Measurements from ENCODE around the gene AARS2.

The AARS2 gene

DNA sequence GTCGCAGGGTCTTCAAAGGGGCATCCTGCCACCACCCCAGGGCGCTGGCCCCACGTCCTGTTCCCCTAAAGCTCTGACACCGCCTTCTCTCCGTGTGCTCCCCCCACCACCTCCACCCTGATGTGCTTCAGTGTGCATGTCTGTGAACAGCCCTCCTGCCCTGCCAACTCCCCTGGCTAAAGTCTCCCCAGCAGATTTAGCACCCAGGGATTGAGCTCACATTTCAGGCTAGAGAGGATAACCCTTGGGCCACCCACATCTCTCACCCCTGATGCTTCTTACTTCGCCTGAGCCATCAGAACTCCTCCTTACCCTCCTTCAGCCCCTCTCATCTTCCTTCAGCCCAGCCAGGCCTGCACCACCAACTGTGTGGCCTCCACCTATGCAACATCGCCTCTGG, 35.4 kb downstream of the AARS2 start:
- Mint-ChIP-seq H3K4me1 (no peaks in the 10 kb centered on the region), H3K27me3 (peaks cover 63% of the 10 kb centered on the region), H3K27ac (no peak overlapping the region), H3K9me3 (no peaks in the 10 kb centered on the region), H3K4me3 (no peak overlapping the region)
- DNase-seq (no peak), ATAC-seq (no peak)

DNA sequence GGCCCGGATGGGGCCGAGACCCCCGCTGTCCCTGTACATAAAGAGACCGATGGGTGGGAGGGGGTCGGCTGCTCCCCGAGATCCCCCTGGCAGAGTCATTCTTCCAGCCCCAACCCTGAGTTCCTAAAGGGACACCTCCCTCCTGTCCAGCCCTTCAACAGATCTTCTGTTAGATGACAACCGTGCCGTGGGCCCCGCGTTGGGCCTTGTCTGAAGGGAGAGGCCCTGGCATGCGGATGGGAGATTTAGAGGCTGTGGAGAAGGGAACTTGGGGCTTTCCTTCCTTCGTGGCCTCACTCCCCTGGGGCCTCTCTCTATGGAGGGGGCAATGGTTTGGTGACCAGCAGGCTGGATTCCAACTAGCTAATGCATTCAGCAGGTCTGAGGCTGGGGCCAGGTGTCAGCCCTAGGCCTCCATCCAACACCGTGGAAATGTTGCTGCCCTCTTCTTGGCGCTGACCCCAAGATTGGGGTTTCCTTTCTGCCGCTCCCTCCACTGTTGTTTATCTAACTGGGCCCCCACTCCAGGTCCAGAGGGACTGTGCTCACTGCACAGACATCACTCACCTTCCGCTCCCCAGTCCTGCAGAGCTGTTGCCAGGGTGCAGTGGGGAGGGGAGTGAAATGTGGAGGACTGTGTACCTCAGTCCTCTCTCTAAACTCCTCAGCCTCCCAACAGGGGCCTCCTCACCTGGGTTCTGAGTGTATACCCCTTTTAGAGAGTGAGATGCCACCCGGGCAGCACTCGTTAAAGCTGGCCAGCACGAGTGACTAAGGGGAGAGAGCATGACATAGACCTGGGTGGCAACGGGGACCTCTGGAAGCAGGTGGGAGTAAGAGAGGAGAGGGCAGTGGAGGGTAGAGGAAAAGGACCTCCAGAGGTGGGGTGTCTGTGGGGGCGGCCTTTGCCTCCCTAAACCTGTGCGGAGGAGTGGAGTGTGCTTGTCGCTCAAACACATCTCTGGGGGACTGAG, 36.2 kb downstream of the AARS2 start:
- no peaks in the 10 kb centered on the region for H3K4me1 Mint-ChIP-seq
- H3K9me3 Mint-ChIP-seq: no peaks in the 10 kb centered on the region
- peaks cover 71% of the 10 kb centered on the region for H3K27me3 Mint-ChIP-seq
- peak overlapping the region; percentile 24 to 34 for H3K4me3 Mint-ChIP-seq
- H3K27ac Mint-ChIP-seq: no peak overlapping the region
- DNase-seq (no peak), ATAC-seq (no peak)

DNA sequence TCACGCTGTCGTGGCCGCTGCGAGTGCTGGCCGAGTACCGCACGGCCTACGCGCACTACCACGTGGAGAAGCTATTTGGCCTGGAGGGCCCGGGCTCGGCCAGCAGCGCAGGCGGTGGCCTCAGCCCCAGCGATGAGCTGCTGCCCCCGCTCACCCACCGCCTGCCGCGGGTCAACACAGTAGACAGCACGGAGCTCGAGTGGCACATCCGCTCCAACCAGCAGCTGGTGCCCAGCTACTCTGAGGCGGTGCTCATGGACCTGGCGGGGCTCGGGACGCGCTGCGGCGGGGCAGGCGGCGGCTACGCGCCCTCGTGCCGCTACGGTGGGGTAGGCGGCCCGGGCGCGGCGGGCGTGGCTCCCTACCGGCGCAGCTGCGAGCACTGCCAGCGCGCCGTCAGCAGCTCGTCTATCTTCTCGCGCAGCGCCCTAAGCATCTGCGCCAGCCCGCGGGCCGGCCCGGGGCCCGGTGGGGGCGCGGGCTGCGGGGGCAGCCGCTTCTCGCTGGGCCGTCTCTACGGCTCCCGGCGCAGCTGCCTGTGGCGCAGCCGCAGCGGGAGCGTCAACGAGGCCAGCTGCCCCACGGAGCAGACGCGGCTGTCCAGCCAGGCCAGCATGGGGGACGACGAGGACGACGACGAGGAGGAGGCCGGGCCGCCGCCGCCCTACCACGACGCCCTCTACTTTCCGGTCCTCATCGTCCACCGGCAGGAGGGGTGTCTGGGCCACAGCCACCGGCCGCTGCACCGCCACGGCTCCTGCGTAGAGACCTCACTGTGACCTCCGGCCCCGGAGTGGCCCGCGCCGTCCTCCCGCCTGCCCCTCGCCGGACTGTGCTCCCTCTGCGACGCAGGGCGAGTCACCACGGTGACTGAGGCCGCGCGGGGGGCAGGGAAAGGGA, 37.1 kb downstream of the AARS2 start:
- ATAC-seq (peak; percentile 52), DNase-seq (no peak)
- peaks cover 81% of the 10 kb centered on the region for H3K27me3 Mint-ChIP-seq
- no peak overlapping the region for H3K27ac Mint-ChIP-seq
- no peaks in the 10 kb centered on the region for H3K9me3 Mint-ChIP-seq
- H3K4me1 Mint-ChIP-seq: peaks cover 6% of the 10 kb centered on the region
- H3K4me3 Mint-ChIP-seq: peak overlapping the region; percentile 18 to 48

DNA sequence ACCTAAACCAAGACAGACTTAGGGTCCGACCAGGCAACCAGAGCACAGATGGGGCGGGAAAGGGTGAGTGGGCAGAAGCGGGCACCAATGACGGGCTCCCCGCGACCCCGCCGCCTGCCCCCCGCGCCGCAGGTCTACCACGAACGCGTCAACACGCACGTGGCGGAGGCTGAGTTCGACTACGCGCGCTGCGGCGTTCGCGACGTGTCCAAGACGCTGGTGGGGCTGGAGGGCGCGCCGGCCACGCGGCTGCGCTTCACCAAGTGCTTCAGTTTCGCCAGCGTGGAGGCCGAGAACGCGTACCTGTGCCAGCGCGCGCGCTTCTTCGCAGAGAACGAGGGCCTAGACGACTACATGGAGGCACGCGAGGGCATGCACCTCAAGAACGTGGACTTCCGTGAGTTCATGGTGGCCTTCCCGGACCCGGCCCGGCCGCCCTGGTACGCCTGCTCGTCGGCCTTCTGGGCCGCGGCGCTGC, 37.8 kb downstream of the AARS2 start:
- DNase-seq (no peak), ATAC-seq (no peak)
- no peaks in the 10 kb centered on the region for H3K9me3 Mint-ChIP-seq
- H3K27ac Mint-ChIP-seq: no peak overlapping the region
- peak overlapping the region; percentile 18 to 48 for H3K4me3 Mint-ChIP-seq
- peaks cover 8% of the 10 kb centered on the region for H3K4me1 Mint-ChIP-seq
- peaks cover 79% of the 10 kb centered on the region for H3K27me3 Mint-ChIP-seq

DNA sequence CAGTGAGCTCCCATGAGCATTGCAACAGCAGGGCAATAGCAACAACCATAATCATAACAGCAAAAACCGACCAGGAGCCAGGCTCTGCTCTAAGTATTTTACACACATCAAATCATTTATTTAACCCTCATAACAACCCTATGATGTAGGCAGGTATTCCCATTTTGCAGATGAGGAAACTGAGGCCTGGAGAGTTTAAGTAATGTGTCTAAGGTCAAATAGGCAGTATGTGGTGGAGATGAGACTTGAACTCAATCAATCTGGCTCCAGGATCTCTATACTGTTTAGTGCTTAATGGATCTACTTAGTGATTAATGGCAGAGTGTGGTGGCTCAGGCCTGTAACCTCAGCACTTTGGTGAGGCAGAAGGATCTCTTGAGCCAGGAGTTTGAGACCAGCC, 39.5 kb downstream of the AARS2 start:
- peaks cover 19% of the 10 kb centered on the region for H3K4me1 Mint-ChIP-seq
- no peaks in the 10 kb centered on the region for H3K9me3 Mint-ChIP-seq
- no peak overlapping the region for H3K27ac Mint-ChIP-seq
- DNase-seq: no peak
- H3K27me3 Mint-ChIP-seq: peaks cover 83% of the 10 kb centered on the region
- no peak for ATAC-seq
- no peak overlapping the region for H3K4me3 Mint-ChIP-seq

DNA sequence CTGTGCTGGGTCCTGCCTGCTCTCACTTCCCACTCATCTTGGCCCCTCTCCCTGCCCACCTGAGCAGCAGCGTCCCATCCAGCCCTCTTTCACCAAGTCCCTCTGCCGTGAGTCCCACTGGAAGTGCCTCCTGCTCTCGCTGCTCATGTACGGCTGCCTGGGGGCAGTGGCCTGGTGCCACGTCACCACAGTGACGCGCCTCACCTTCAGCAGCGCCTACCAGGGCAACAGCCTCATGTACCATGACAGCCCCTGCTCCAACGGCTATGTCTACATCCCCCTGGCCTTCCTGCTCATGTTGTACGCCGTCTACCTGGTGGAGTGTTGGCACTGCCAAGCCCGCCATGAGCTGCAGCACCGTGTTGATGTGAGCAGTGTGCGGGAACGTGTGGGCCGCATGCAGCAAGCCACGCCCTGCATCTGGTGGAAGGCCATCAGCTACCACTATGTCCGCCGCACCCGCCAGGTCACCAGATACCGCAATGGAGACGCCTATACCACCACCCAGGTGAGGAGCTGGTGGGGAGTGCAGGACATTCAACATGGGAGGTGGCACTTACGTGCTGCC, 40.1 kb downstream of the AARS2 start:
- H3K4me1 Mint-ChIP-seq: peaks cover 24% of the 10 kb centered on the region

DNA sequence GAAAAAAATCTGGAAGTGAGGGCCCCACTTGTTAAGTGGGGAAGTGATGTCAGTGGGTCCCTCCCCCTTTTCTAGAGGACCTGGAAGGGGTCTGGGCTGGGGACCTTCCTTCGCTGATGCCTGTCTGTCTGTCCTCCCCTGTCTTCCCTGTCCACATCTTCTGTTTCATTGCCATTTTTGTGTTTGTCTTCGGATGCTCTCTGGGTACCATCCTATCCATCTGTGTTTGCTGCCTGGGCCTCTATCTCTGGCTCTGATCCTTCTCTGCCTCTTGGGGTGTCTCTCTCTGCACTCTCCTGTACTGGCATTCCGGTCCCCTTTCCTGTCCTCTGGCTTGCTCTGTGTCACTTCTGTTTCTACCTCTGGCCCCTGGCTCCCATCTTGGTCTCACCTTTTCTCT, 40.6 kb downstream of the AARS2 start:
- no peak overlapping the region for H3K4me3 Mint-ChIP-seq
- H3K27me3 Mint-ChIP-seq: peaks cover 75% of the 10 kb centered on the region
- DNase-seq (no peak), ATAC-seq (no peak)
- no peaks in the 10 kb centered on the region for H3K9me3 Mint-ChIP-seq
- H3K4me1 Mint-ChIP-seq: peaks cover 29% of the 10 kb centered on the region
- no peak overlapping the region for H3K27ac Mint-ChIP-seq

More for the DNA sequence above, 40.1 kb downstream of the AARS2 start:
- Mint-ChIP-seq H3K27me3 (peaks cover 80% of the 10 kb centered on the region), H3K9me3 (no peaks in the 10 kb centered on the region), H3K4me3 (no peak overlapping the region), H3K27ac (no peak overlapping the region)
- DNase-seq: no peak
- no peak for ATAC-seq

DNA sequence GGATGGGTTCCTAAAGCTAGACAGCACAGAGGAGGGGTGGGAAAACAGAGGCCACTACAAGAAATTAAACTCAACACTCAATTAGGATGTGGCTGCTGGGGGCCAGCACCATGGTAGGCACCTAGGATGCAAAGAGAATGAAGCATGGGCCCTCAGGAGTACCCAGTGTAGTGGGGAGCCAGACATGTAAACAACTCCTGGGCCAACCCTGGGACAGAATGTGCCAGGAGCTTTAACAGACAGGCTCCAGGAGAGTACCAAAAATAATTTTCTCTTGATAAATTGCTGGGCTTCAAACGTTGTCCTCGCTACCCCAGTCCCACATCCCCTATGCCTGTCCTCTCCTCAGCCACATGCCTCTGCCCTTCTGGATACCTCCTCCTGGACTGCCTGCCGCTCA, 41.2 kb downstream of the AARS2 start:
- DNase-seq: no peak
- Mint-ChIP-seq H3K4me1 (peaks cover 32% of the 10 kb centered on the region), H3K9me3 (no peaks in the 10 kb centered on the region), H3K27ac (no peak overlapping the region), H3K4me3 (no peak overlapping the region), H3K27me3 (peaks cover 73% of the 10 kb centered on the region)
- ATAC-seq: no peak

DNA sequence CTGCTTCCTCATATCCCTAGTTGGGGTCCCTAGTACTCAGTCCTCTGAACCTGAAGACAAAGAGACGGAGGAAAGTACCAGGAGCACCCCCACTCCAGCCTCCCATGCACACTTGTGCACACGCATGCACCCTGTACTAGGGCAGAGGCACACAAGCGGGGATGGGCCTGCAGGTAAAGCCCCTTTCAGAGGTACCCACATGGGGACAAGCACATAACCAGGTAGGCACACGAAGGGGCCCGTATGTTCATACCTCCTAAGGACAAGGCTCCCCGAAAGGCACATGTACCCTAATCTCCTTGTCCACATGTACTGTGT, 41.8 kb downstream of the AARS2 start:
- no peak for DNase-seq
- H3K4me3 Mint-ChIP-seq: peak overlapping the region; percentile 38 to 70
- no peaks in the 10 kb centered on the region for H3K9me3 Mint-ChIP-seq
- no peak overlapping the region for H3K27ac Mint-ChIP-seq
- peaks cover 71% of the 10 kb centered on the region for H3K27me3 Mint-ChIP-seq
- ATAC-seq: no peak
- H3K4me1 Mint-ChIP-seq: peaks cover 38% of the 10 kb centered on the region

DNA sequence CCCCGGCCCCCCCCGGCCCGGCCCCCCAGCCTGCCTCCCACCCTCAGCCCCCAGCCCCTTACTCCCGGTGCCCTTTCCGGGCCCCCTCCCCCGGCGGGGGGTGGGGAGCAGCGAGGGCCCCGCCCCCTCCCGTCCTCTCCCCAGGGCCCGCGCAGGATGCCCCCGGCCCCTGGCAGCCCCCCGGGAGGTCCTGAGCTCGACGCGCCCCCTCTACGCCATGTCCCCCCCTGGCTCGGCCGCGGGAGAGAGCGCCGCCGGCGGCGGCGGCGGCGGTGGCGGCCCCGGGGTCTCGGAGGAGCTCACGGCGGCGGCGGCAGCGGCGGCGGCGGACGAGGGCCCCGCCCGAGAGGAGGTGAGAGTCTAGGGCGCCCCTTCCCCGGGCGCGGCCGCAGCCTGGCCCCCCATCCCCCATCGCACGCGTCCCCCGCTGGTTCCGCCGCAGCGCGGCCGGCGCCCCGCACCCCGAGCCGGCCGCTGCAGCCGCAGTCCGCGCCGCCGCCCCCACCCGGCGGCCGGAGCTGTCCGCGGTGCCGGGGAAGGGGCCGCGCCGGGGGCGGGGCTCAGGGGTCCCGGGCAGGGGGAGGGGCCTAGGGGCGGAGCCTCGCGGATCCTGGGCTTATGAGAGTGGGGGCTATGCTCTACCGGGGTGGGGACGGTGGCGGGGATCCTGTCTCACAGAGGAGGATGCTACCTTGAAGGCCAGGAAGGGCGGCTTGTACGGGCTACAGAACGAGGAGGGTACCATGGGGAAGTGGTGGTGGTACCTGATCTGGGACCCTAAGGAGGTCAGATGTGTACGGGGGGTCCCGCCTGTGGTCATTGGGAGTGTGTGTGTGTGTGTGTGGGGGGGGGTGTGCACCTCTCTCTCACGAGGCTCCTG, 42.4 kb downstream of the AARS2 start:
- Mint-ChIP-seq H3K4me1 (peaks cover 44% of the 10 kb centered on the region), H3K4me3 (peak overlapping the region; percentile 38 to 70), H3K27ac (no peak overlapping the region), H3K9me3 (no peaks in the 10 kb centered on the region), H3K27me3 (peaks cover 71% of the 10 kb centered on the region)
- peak; percentile 24 for ATAC-seq
- DNase-seq: no peak

DNA sequence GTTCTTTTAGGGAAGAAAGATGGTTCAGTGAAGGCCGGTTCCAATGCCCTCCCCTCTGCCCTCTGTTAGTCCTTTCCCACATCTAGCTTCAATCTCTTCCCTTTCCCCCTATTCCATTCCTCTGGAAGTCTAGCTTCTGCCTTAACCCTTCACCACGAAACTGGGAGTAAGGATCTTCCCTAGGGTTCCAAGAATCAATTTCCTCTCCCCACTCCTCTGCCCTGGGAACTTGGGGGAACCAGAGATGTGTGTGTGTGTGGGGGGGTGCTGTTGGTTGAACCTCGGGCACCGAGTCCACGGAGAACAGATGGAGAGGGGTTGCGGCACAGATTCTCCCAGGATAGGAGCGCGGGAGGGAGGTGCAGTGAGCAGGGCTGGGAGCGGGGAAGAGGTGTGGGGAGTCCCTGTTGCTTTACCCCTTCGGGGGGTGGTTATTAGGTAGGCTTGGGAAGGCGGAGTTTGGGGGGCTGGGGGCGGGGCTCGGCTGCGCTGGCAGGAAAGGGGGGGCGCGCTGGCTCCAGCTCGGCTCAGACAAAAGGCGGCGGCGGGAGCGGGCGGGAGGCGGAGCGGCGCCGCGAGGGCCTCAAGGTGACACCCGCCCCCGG, 43.1 kb downstream of the AARS2 start, which contains the start of gene TMEM151B:
TSS of gene TMEM151B (plus strand) at position 530 of the 605 bp plus-strand sequence. CDS start 293 bp downstream, outside the sequence.
- H3K27me3 Mint-ChIP-seq: peaks cover 71% of the 10 kb centered on the region
- H3K4me1 Mint-ChIP-seq: peaks cover 44% of the 10 kb centered on the region
- ATAC-seq: no peak
- H3K4me3 Mint-ChIP-seq: peak within 1 kb of the TSS; percentile 70 to 77
- DNase-seq: no peak
- H3K27ac Mint-ChIP-seq: no peak within 1 kb of the TSS
- no peaks in the 10 kb centered on the region for H3K9me3 Mint-ChIP-seq

DNA sequence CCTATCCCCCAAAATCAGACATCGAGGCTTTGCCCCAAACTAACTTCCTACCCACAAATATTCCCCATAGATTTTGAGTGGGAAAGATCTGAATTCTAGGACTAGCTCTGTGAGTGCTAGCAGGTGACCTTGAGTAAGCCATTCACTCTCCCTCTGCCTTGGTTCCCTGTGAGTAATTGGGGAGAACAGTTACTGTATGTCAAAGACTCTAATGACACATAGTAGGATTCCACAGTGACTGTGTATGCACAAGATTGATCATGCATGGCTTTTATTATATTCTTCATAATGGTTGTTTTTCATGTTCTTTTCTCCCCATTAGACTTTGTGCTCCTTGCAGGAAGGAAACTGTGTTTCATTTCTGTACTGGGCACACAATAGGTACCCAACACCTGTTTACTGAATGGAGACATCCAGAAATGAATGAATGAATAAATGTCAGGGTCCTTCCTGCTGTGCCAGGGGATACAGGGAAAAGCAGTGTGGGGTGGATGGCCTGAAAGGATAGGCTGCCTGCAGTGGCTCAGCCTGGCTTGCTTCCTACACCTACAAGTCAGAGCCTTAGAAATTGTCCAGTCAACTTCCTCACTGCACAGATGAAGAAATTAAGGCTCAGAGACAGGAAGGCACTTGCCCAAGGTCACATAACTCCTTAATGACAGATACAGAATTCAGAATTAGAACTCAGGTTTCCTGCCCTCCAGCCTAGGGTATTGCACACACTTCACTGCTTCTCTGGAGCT, 43.8 kb downstream of the AARS2 start:
- Mint-ChIP-seq H3K27me3 (peaks cover 65% of the 10 kb centered on the region), H3K4me3 (peak overlapping the region; percentile 64 to 77), H3K9me3 (no peaks in the 10 kb centered on the region), H3K27ac (no peak overlapping the region), H3K4me1 (peaks cover 44% of the 10 kb centered on the region)
- ATAC-seq (no peak), DNase-seq (no peak)

DNA sequence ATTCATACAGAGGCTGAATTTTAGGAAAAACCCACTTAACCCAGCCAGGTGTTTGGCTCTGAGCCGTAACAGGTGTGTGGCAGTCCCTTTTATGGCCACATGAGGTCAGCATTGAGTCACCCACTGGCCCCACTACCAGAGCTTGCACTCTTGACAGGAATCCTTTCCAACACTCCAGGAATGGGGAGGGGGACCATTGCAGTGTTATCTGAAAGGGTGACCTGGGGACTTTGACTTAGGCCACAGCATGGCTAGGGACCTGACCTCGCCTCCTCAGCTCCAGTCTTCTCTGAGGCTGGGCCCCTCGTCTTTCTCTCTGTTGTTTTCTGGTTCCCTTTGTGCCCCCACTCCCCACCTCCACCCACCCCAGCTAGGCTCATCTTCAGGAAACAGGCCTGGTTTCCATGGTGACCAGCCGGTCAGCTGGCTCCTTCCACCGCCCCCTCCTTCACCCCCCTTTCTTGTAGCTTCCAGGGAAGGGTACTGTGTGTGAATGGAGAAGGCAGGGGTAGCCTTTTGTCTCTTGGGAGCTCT, 45.0 kb downstream of the AARS2 start:
- Mint-ChIP-seq H3K4me1 (peaks cover 56% of the 10 kb centered on the region), H3K27ac (no peak overlapping the region), H3K9me3 (no peaks in the 10 kb centered on the region), H3K27me3 (peaks cover 53% of the 10 kb centered on the region), H3K4me3 (no peak overlapping the region)
- DNase-seq (peak; percentile 54 to 56), ATAC-seq (no peak)

DNA sequence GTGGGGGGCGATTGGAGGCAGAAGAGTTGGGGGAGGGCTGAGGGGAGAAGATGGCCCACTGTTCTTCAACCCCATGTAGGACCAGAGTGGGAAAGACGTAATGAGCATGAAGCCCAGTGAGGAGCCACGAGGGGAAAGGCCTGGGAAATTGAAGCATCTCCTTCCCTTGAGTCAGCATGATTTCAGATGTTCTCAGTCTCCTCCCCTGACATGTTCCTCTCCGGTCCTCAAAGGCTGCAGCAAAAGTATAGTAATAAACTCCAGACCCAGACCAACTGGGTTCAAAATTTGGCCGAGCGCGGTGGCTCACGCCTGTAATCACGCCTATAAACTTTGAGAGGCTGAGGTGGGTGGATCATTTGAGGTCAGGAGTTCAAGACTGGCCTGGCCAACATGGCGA, 45.9 kb downstream of the AARS2 start:
- Mint-ChIP-seq H3K27ac (no peak overlapping the region), H3K9me3 (no peaks in the 10 kb centered on the region), H3K4me3 (no peak overlapping the region), H3K4me1 (peaks cover 65% of the 10 kb centered on the region), H3K27me3 (peaks cover 44% of the 10 kb centered on the region)
- no peak for DNase-seq
- ATAC-seq: no peak
